ENCODE results near the gene ZNF664. TPM values are rescaled to one million over a fixed set of nuclear protein-coding genes. Genes with fewer than 3 reads are reported as not detected.
A peak's percentile ranks its signal among the peaks of the same experiment; 100 is the strongest.
"Not testable (repeated sequence)": the region's sequence is repeated elsewhere in the genome, so short reads cannot be mapped to it uniquely, and the experiment has no call there.

The ZNF664 gene
- total and polyA plus RNA-seq, 9 donors: 28.3 to 58.9 (median 42.8) TPM

DNA sequence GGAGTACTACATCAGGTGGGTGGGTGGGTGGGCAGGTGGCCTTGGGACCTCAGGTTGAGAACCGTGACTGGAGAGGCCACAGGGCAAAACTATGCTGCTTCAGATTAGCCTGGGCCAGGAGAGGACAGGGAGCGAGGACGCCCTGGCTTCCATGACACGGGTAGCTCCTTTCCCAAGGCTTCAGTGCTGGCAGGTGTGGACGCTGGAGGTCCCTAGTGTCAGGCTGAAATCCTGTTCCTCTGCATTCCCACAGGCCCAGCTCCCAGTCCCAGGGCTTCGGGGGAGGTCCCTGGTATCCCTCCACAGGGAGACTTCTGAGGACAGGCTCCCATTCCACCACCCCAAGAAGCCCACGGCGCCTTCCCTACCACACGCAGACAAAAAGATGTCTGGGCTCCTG, 32.0 kb upstream of the ZNF664 start:
- Histone ChIP-seq H3K4me1 (ENCODE audit: control insufficient read depth, insufficient read depth, low read length) (no peaks in the 10 kb centered on the region), H3K4me3 (ENCODE audit: low read length) (no peak overlapping the region), H3K27me3 (ENCODE audit: control insufficient read depth, insufficient read depth, low read length) (no peaks in the 10 kb centered on the region), H3K36me3 (ENCODE audit: control insufficient read depth, insufficient read depth, low read length) (peaks cover 63% of the 10 kb centered on the region), H3K9me3 (replicated peaks; ENCODE audit: control insufficient read depth, low read depth, low read length) (no peaks in the 10 kb centered on the region), H3K27ac (ENCODE audit: low read length) (no peak overlapping the region)
- 96% methylated on average over 6 of the region's 9 CpGs for WGBS (ENCODE audit: insufficient coverage)
- DNase-seq: no peak

DNA sequence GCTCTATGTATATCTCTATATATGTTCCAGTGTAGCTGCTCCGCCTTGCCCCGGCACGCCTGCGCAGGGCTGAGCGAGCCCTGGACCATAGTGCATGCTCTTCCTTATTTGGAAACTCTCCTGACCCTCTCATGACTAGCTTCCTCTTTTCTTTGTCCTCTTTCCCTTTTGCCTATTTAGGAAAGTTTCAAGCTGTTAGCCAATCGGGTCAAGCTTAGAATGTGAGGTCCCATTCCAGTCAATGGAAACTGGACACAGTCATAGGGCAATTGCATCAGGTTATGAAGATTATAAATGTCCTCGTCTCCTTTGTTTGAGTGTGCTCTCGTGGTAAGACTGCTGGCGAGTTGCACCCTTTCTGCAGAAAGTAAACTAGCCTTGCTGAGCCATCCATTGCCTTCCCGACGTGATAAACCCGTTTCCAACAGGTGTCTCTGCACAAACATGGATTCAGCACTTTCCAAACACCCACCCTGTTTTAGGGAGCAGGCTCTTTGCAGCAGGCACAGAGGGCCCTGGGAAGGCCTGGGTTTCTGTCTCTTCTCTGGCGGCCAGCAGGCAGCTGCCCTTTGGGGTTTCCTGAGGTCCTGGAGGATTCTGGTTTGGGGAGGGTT, 31.3 kb upstream of the ZNF664 start:
- 94% methylated on average over 8 of the region's 13 CpGs for WGBS (ENCODE audit: insufficient coverage)
- H3K9me3 ChIP-seq (replicated peaks; ENCODE audit: control insufficient read depth, low read depth, low read length): no peaks in the 10 kb centered on the region
- H3K27ac ChIP-seq (ENCODE audit: low read length): no peak overlapping the region
- H3K4me1 ChIP-seq (ENCODE audit: control insufficient read depth, insufficient read depth, low read length): no peaks in the 10 kb centered on the region
- no peaks in the 10 kb centered on the region for H3K27me3 ChIP-seq (ENCODE audit: control insufficient read depth, insufficient read depth, low read length)
- peaks cover 56% of the 10 kb centered on the region for H3K36me3 ChIP-seq (ENCODE audit: control insufficient read depth, insufficient read depth, low read length)
- DNase-seq: peak; percentile 39
- no peak overlapping the region for H3K4me3 ChIP-seq (ENCODE audit: low read length)

GRCh38 chr12:123942238-123942653, 30.8 kb upstream of the ZNF664 start:
- no peak for DNase-seq
- Histone ChIP-seq H3K27me3 (ENCODE audit: control insufficient read depth, insufficient read depth, low read length) (no peaks in the 10 kb centered on the region), H3K36me3 (ENCODE audit: control insufficient read depth, insufficient read depth, low read length) (peaks cover 51% of the 10 kb centered on the region), H3K4me3 (ENCODE audit: low read length) (no peak overlapping the region), H3K4me1 (ENCODE audit: control insufficient read depth, insufficient read depth, low read length) (no peaks in the 10 kb centered on the region), H3K9me3 (replicated peaks; ENCODE audit: control insufficient read depth, low read depth, low read length) (no peaks in the 10 kb centered on the region), H3K27ac (ENCODE audit: low read length) (no peak overlapping the region)
- 80% methylated on average over 8 of the region's 10 CpGs for WGBS (ENCODE audit: insufficient coverage)

GRCh38 chr12:123942911-123943648, 29.9 kb upstream of the ZNF664 start:
- no peak for DNase-seq
- Histone ChIP-seq H3K9me3 (replicated peaks; ENCODE audit: control insufficient read depth, low read depth, low read length) (no peaks in the 10 kb centered on the region), H3K36me3 (ENCODE audit: control insufficient read depth, insufficient read depth, low read length) (peaks cover 43% of the 10 kb centered on the region), H3K4me1 (ENCODE audit: control insufficient read depth, insufficient read depth, low read length) (no peaks in the 10 kb centered on the region), H3K27ac (ENCODE audit: low read length) (no peak overlapping the region), H3K27me3 (ENCODE audit: control insufficient read depth, insufficient read depth, low read length) (no peaks in the 10 kb centered on the region), H3K4me3 (ENCODE audit: low read length) (no peak overlapping the region)
- WGBS (ENCODE audit: insufficient coverage): 89% methylated on average over 15 of the region's 16 CpGs

DNA sequence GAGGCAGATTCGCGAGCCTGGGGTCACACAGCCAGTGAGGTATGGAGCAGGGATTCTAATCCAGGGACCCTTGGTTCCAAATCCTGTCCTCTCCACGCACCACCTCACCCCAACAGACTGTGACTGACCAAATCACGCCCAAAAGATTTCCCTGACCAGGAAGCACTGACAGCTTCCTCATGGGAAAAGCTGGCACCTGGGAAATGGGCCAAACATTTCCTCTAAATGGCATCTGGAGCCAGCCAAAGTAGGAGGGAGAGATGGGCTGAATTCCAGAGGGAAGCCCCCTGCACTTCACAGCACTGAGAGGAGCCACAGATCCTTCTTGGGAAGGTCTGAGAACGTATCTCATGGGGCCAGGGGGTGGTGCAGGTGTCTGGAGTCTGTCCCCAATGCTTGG, 29.2 kb upstream of the ZNF664 start:
- H3K9me3 ChIP-seq (replicated peaks; ENCODE audit: control insufficient read depth, low read depth, low read length): no peaks in the 10 kb centered on the region
- no CpG with 5 or more reads among the region's 5 CpGs for WGBS (ENCODE audit: insufficient coverage)
- no peaks in the 10 kb centered on the region for H3K27me3 ChIP-seq (ENCODE audit: control insufficient read depth, insufficient read depth, low read length)
- no peak overlapping the region for H3K27ac ChIP-seq (ENCODE audit: low read length)
- H3K4me3 ChIP-seq (ENCODE audit: low read length): no peak overlapping the region
- H3K4me1 ChIP-seq (ENCODE audit: control insufficient read depth, insufficient read depth, low read length): peaks cover 6% of the 10 kb centered on the region
- peaks cover 40% of the 10 kb centered on the region for H3K36me3 ChIP-seq (ENCODE audit: control insufficient read depth, insufficient read depth, low read length)
- DNase-seq: no peak

DNA sequence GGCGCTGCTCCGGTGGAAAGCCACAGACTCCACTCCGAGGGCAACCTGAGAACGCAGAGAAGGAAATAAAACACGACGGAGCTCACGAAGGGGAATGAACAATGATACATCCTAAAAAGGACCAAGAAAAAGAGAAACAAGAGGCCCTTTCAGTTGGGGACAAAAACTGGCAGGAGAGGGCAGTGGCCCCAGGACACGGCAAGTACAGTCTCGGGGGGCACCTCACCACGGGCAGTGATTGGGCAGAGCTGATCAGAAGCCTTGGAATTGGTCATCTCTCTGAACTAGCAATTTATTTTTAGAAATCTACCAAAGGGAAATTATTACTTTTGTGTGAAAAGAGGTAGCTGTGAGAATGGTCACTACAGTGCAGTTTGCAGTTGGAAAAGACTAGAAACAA, 28.3 kb upstream of the ZNF664 start:
- H3K27me3 ChIP-seq (ENCODE audit: control insufficient read depth, insufficient read depth, low read length): no peaks in the 10 kb centered on the region

DNA sequence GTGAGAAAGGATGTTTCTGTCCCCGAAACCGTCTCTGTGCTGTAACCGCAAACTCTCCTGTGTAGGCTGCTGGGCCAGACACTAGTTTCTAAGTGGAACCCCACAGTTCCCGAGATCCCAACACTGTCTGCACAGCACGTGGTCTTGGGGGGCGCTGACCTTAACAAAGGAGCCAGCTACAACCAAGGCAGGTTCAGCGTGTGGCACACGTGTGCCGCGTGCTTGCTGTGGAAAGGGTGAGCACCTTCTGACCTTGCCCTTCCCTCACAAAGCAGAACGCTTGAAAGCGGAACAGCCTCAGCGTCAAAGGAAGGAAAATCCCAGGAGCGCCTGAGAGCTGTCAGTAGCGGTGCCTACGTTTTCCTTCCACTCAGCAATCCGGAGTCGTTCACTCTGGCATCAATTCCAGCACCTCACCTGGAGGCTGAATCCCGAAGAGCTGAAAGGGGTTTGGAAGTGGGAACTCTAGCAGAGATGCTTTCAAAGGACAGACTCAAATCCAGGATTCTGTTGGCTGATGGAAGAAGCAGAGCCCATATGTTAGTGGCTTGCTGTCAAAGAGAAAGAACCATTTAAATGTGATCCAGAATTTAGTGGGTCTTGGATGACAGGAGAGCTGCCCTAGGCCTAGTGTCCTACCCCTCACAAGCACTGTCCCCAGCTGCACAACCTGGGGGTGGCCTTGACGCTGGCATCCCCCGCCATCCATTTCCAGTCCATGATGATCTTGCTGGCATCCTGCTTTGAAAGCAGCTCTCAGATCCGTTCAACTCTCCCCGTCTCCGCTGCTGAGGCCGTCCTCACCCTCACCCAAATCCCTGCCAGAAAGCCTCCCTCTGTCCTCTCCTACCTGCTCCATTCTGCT, 27.5 kb upstream of the ZNF664 start:
- 66% methylated on average over 17 of the region's 25 CpGs for WGBS (ENCODE audit: insufficient coverage)
- no peaks in the 10 kb centered on the region for H3K27me3 ChIP-seq (ENCODE audit: control insufficient read depth, insufficient read depth, low read length)
- peaks cover 23% of the 10 kb centered on the region for H3K4me1 ChIP-seq (ENCODE audit: control insufficient read depth, insufficient read depth, low read length)
- H3K36me3 ChIP-seq (ENCODE audit: control insufficient read depth, insufficient read depth, low read length): peaks cover 31% of the 10 kb centered on the region
- no peaks in the 10 kb centered on the region for H3K9me3 ChIP-seq (replicated peaks; ENCODE audit: control insufficient read depth, low read depth, low read length)
- DNase-seq: no peak
- no peak overlapping the region for H3K27ac ChIP-seq (ENCODE audit: low read length)
- no peak overlapping the region for H3K4me3 ChIP-seq (ENCODE audit: low read length)

More for the DNA sequence above, 28.3 kb upstream of the ZNF664 start:
- Histone ChIP-seq H3K27ac (ENCODE audit: low read length) (no peak overlapping the region), H3K36me3 (ENCODE audit: control insufficient read depth, insufficient read depth, low read length) (peaks cover 39% of the 10 kb centered on the region), H3K9me3 (replicated peaks; ENCODE audit: control insufficient read depth, low read depth, low read length) (no peaks in the 10 kb centered on the region), H3K4me1 (ENCODE audit: control insufficient read depth, insufficient read depth, low read length) (peaks cover 14% of the 10 kb centered on the region), H3K4me3 (ENCODE audit: low read length) (no peak overlapping the region)
- 63% methylated on average over 4 of the region's 10 CpGs for WGBS (ENCODE audit: insufficient coverage)
- no peak for DNase-seq

DNA sequence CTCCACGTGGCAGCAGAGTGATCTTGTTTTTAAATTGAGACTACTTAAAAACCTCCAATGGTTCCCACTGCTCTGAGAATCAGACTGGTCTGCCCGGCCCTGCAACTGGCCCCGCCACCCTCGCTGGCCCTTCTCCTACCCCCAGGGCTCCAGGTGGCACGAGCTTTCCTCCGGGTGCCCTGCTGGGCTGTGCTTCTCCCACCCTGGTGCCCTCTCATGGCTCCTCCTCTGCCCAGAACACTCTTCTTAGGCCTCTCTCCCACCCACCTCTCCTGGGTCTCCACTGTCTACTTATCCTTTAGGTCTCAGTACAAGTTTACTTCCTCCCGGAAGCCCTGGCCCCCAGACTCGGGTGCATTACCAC, 26.9 kb upstream of the ZNF664 start:
- H3K4me3 ChIP-seq (ENCODE audit: low read length): no peak overlapping the region
- H3K27ac ChIP-seq (ENCODE audit: low read length): no peak overlapping the region
- peaks cover 29% of the 10 kb centered on the region for H3K36me3 ChIP-seq (ENCODE audit: control insufficient read depth, insufficient read depth, low read length)
- WGBS (ENCODE audit: insufficient coverage): 71% methylated on average over 6 of the region's 8 CpGs
- no peaks in the 10 kb centered on the region for H3K27me3 ChIP-seq (ENCODE audit: control insufficient read depth, insufficient read depth, low read length)
- no peaks in the 10 kb centered on the region for H3K9me3 ChIP-seq (replicated peaks; ENCODE audit: control insufficient read depth, low read depth, low read length)
- peaks cover 25% of the 10 kb centered on the region for H3K4me1 ChIP-seq (ENCODE audit: control insufficient read depth, insufficient read depth, low read length)
- no peak for DNase-seq

GRCh38 chr12:123946516-123947505, 26.2 kb upstream of the ZNF664 start:
- not testable (repeated sequence) for H3K27ac ChIP-seq (ENCODE audit: low read length); H3K9me3 ChIP-seq (replicated peaks; ENCODE audit: control insufficient read depth, low read depth, low read length); H3K27me3 ChIP-seq (ENCODE audit: control insufficient read depth, insufficient read depth, low read length); DNase-seq; H3K4me3 ChIP-seq (ENCODE audit: low read length)
- 85% methylated on average over 24 of the region's 35 CpGs for WGBS (ENCODE audit: insufficient coverage)
- peaks cover 25% of the 10 kb centered on the region for H3K36me3 ChIP-seq (ENCODE audit: control insufficient read depth, insufficient read depth, low read length)
- peaks cover 25% of the 10 kb centered on the region for H3K4me1 ChIP-seq (ENCODE audit: control insufficient read depth, insufficient read depth, low read length)
